MM.1S (cell line): ENCODE data around the gene FKBP9.
A peak's percentile ranks its signal among the peaks of the same experiment; 100 is the strongest.

Experiments
- DNase-seq: peaks from one replicate; pipeline ENCODE4 v3.0.0-alpha.2; 2015
- H2AFZ ChIP-seq: fragments of 300-600 bp; sonication (generic); 2 replicates; pipeline ENCODE4 v1.6.0; 2016; ENCODE audit warnings: antibody characterized with exemption, low read length
- H3F3A ChIP-seq: fragments of 300-600 bp; sonication (generic); 2 replicates; pipeline ENCODE4 v1.6.1; 2016; ENCODE audit warnings: mild to moderate bottlenecking, antibody characterized with exemption, low read length, moderate library complexity, mixed read lengths; ENCODE audit not compliant: insufficient read depth
- H3K27ac ChIP-seq: fragments of 300-600 bp; sonication (generic); 2 replicates; pipeline ENCODE4 v1.5.1; 2016; ENCODE audit warnings: mild to moderate bottlenecking, low read length
- H3K27me3 ChIP-seq: fragments of 300-600 bp; sonication (generic); replicated peaks from 2 replicates; pipeline ENCODE4 v1.6.0; 2016; ENCODE audit warnings: low read length; ENCODE audit not compliant: insufficient read depth
- H3K36me3 ChIP-seq: fragments of 300-600 bp; sonication (generic); replicated peaks from 2 replicates; pipeline ENCODE4 v1.6.1; 2016; ENCODE audit warnings: mild to moderate bottlenecking, low read length, mixed read lengths; ENCODE audit not compliant: insufficient read depth
- H3K4me1 ChIP-seq: fragments of 300-600 bp; sonication (generic); 2 replicates; pipeline ENCODE4 v1.6.1; 2016; ENCODE audit warnings: low read length, mixed read lengths
- H3K4me2 ChIP-seq: fragments of 300-600 bp; sonication (generic); 2 replicates; pipeline ENCODE4 v1.6.0; 2016; ENCODE audit warnings: low read depth, low read length
- H3K4me3 ChIP-seq: fragments of 300-600 bp; sonication (generic); 2 replicates; pipeline ENCODE4 v1.5.1; 2016; ENCODE audit warnings: low read length, mixed read lengths
- H3K79me2 ChIP-seq: fragments of 300-600 bp; sonication (generic); 2 replicates; pipeline ENCODE4 v1.6.1; 2016; ENCODE audit warnings: mixed run types, low read length, mixed read lengths
- H3K9ac ChIP-seq: fragments of 300-600 bp; sonication (generic); 2 replicates; pipeline ENCODE4 v1.6.1; 2016; ENCODE audit warnings: low read length, mixed read lengths
- H3K9me2 ChIP-seq: fragments of 300-600 bp; sonication (generic); replicated peaks from 2 replicates; pipeline ENCODE4 v1.6.1; 2016; ENCODE audit warnings: mild to moderate bottlenecking, low read length, mixed read lengths; ENCODE audit not compliant: insufficient read depth
- H3K9me3 ChIP-seq: fragments of 300-600 bp; sonication (generic); replicated peaks from 2 replicates; pipeline ENCODE4 v1.6.1; 2016; ENCODE audit warnings: mild to moderate bottlenecking, low read length, mixed read lengths; ENCODE audit not compliant: insufficient read depth
- H4K20me1 ChIP-seq: fragments of 300-600 bp; sonication (generic); 2 replicates; pipeline ENCODE4 v1.6.1; 2016; ENCODE audit warnings: mild to moderate bottlenecking, low read length, moderate library complexity, mixed read lengths; ENCODE audit not compliant: insufficient read depth
- CTCF ChIP-seq: fragments of 300-600 bp; sonication (generic); IDR thresholded peaks from 2 replicates; pipeline ENCODE4 v1.5.1; 2016; ENCODE audit warnings: antibody characterized with exemption, low read length, mixed read lengths
- EZH2 ChIP-seq: fragments of 300-600 bp; sonication (generic); optimal IDR thresholded peaks from 2 replicates; pipeline ENCODE3; 2017; ENCODE audit warnings: low read depth, mild to moderate bottlenecking, antibody characterized with exemption, low read length, mixed read lengths
- EZH2phosphoT487 ChIP-seq: fragments of 300-600 bp; sonication (generic); IDR thresholded peaks from 2 replicates; pipeline ENCODE4 v1.6.1; 2018; ENCODE audit warnings: antibody characterized with exemption, low read length

FKBP9 gene

GRCh38 chr7:32957326-32958045 is at the start of gene FKBP9:
Gene FKBP9, plus strand, starts transcription at chr7:32957440. Its CDS starts 134 bp downstream, at chr7:32957574.
- H3F3A ChIP-seq, result no peaks in the 10 kb centered on the region
- H3K4me2 ChIP-seq, result peak within 1 kb of the TSS; percentile 92
- no peaks in the 10 kb centered on the region for H3K9me2 ChIP-seq
- H3K4me1 ChIP-seq, result no peaks in the 10 kb centered on the region
- no peaks in the 10 kb centered on the region for H3K9me3 ChIP-seq
- H3K79me2 ChIP-seq, result no peaks in the 10 kb centered on the region
- H3K36me3 ChIP-seq, result no peaks in the 10 kb centered on the region
- TF ChIP-seq EZH2 (no peak), CTCF (no peak), EZH2phosphoT487 (no peak)
- peak within 1 kb of the TSS; percentile 55; the same call in 1 of the 2 replicates for H3K9ac ChIP-seq
- no peaks in the 10 kb centered on the region for H4K20me1 ChIP-seq
- H2AFZ ChIP-seq, result peak within 1 kb of the TSS; percentile 95
- H3K27ac ChIP-seq, result no peak within 1 kb of the TSS
- peak within 1 kb of the TSS; percentile 75 for H3K4me3 ChIP-seq
- peak; percentile 59 for DNase-seq
- no peaks in the 10 kb centered on the region for H3K27me3 ChIP-seq

GRCh38 chr7:32910195-32910594 is 47.0 kb upstream of the FKBP9 start:
- H3K79me2 ChIP-seq, result no peaks in the 10 kb centered on the region
- no peak overlapping the region for H3K9ac ChIP-seq
- no peak overlapping the region for H3K4me2 ChIP-seq
- H2AFZ ChIP-seq, result no peak overlapping the region
- no peaks in the 10 kb centered on the region for H3K27me3 ChIP-seq
- no peaks in the 10 kb centered on the region for H3K9me2 ChIP-seq
- H3K4me1 ChIP-seq, result no peaks in the 10 kb centered on the region
- no peak overlapping the region for H3K4me3 ChIP-seq
- DNase-seq, result no peak
- H3F3A ChIP-seq, result no peaks in the 10 kb centered on the region
- H4K20me1 ChIP-seq, result no peaks in the 10 kb centered on the region
- H3K36me3 ChIP-seq, result no peaks in the 10 kb centered on the region
- no peak overlapping the region for H3K27ac ChIP-seq
- TF ChIP-seq CTCF, result no peak
- no peak for TF ChIP-seq EZH2phosphoT487
- no peak for TF ChIP-seq EZH2
- no peaks in the 10 kb centered on the region for H3K9me3 ChIP-seq

GRCh38 chr7:32914184-32914583 is 43.1 kb upstream of the FKBP9 start:
- H3K27ac ChIP-seq, result no peak overlapping the region
- H3K9ac ChIP-seq, result no peak overlapping the region
- no peak overlapping the region for H2AFZ ChIP-seq
- H3K4me3 ChIP-seq, result no peak overlapping the region
- no peaks in the 10 kb centered on the region for H3F3A ChIP-seq
- H3K9me2 ChIP-seq, result no peaks in the 10 kb centered on the region
- H3K79me2 ChIP-seq, result no peaks in the 10 kb centered on the region
- no peaks in the 10 kb centered on the region for H4K20me1 ChIP-seq
- H3K9me3 ChIP-seq, result no peaks in the 10 kb centered on the region
- no peaks in the 10 kb centered on the region for H3K36me3 ChIP-seq
- DNase-seq, result no peak
- no peaks in the 10 kb centered on the region for H3K27me3 ChIP-seq
- no peak overlapping the region for H3K4me2 ChIP-seq
- H3K4me1 ChIP-seq, result no peaks in the 10 kb centered on the region
- TF ChIP-seq EZH2 (no peak), CTCF (no peak), EZH2phosphoT487 (no peak)
